Measurements from ENCODE around the gene MYH7B. TPM values are rescaled to one million over a fixed set of nuclear protein-coding genes. Genes with fewer than 3 reads are reported as not detected.

Gene MYH7B
- total RNA-seq, 1 donor from 2014 or later = 1.2 TPM

DNA sequence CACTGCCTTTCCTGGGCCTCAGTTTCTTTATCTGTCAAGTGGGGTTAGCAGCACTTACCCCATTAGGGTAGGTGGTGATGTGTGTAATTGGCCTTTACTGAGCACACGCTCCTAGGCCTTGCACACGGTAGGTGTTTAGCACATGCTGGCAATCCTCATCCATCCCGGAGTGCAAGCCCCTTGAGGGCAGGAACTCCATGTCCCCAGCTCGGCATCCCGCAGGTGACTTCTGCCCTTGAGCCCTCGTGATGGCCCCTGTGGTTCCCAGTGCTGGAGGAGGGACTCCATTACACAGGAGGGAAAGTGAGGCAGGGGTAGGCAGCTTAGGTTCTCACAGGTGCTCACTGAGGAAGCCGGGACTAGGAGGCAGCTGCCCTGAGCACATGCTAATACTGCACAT, 40.0 kb downstream of the MYH7B start:
- TF ChIP-seq, protein P1, sequence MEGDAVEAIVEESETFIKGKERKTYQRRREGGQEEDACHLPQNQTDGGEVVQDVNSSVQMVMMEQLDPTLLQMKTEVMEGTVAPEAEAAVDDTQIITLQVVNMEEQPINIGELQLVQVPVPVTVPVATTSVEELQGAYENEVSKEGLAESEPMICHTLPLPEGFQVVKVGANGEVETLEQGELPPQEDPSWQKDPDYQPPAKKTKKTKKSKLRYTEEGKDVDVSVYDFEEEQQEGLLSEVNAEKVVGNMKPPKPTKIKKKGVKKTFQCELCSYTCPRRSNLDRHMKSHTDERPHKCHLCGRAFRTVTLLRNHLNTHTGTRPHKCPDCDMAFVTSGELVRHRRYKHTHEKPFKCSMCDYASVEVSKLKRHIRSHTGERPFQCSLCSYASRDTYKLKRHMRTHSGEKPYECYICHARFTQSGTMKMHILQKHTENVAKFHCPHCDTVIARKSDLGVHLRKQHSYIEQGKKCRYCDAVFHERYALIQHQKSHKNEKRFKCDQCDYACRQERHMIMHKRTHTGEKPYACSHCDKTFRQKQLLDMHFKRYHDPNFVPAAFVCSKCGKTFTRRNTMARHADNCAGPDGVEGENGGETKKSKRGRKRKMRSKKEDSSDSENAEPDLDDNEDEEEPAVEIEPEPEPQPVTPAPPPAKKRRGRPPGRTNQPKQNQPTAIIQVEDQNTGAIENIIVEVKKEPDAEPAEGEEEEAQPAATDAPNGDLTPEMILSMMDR (IDR thresholded peaks at IDR 0.05; ENCODE audit: unreplicated experiment) = no peak
- Mint-ChIP-seq H3K9me3 (ENCODE audit: low read depth) (no peaks in the 10 kb centered on the region), H3K36me3 (ENCODE audit: insufficient read depth) (peaks cover 34% of the 10 kb centered on the region), H3K27ac (no peak overlapping the region), H3K4me3 (ENCODE audit: low read depth) (no peak overlapping the region), H3K27me3 (no peaks in the 10 kb centered on the region), H3K4me1 (ENCODE audit: low read depth) (no peaks in the 10 kb centered on the region)
- DNase-seq (ENCODE audit: low spot score, unreplicated experiment) = no peak

DNA sequence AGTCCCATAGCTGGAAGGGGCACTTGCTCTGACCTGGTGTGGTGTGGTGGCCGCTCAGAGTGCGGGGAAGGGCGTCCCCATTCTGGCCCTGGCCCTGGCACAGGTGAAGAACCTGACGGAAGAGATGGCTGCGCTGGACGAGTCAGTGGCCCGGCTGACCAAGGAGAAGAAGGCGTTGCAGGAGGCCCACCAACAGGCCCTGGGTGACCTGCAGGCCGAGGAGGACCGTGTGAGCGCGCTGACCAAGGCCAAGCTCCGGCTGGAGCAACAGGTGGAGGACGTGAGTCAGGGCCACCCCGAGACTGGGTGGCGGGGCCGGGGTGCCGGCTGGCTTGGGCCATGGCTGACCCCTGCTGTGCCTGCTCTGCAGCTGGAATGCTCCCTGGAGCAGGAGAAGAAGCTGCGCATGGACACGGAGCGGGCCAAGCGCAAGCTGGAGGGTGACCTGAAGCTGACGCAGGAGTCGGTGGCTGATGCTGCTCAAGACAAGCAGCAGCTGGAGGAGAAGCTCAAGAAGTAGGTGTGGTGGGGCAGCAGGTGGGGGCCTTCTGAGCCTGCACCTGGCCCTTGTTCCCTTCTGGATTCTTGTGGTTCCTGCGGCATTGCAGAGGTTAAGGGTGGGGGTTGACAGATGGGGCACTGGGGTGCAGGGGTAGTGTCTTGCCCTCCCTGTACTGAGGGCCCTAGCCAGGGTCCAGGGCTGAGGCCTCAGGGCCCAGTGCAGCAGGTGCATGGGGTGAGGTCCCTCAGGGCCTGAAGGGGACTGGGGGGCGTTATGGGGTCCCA, 40.8 kb downstream of the MYH7B start:
- TF ChIP-seq, protein P1 (IDR thresholded peaks at IDR 0.05; ENCODE audit: unreplicated experiment) = no peak
- Mint-ChIP-seq H3K4me1 (ENCODE audit: low read depth) (no peaks in the 10 kb centered on the region), H3K4me3 (ENCODE audit: low read depth) (no peak overlapping the region), H3K27ac (peak overlapping the region; percentile 65), H3K27me3 (no peaks in the 10 kb centered on the region), H3K36me3 (ENCODE audit: insufficient read depth) (peaks cover 34% of the 10 kb centered on the region), H3K9me3 (ENCODE audit: low read depth) (no peaks in the 10 kb centered on the region)
- no peak for DNase-seq (ENCODE audit: low spot score, unreplicated experiment)

DNA sequence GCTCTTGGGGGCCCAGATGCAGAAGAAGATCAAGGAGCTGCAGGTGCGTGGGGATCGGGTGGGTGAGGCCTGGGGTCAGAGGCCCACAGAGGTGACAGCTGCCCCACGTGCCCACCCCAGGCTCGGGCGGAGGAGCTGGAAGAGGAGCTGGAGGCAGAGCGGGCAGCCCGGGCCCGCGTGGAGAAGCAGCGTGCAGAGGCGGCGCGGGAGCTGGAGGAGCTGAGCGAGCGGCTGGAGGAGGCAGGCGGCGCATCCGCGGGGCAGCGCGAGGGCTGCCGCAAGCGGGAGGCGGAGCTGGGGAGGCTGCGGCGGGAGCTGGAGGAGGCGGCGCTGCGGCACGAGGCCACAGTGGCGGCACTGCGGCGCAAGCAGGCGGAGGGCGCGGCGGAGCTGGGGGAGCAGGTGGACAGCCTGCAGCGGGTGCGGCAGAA, 41.5 kb downstream of the MYH7B start:
- Mint-ChIP-seq H3K4me3 (ENCODE audit: low read depth) (no peak overlapping the region), H3K4me1 (ENCODE audit: low read depth) (no peaks in the 10 kb centered on the region), H3K36me3 (ENCODE audit: insufficient read depth) (peaks cover 37% of the 10 kb centered on the region), H3K27me3 (no peaks in the 10 kb centered on the region), H3K9me3 (ENCODE audit: low read depth) (no peaks in the 10 kb centered on the region), H3K27ac (peak overlapping the region; percentile 84)
- DNase-seq (ENCODE audit: low spot score, unreplicated experiment) = no peak
- TF ChIP-seq, protein P1 (IDR thresholded peaks at IDR 0.05; ENCODE audit: unreplicated experiment) = no peak

DNA sequence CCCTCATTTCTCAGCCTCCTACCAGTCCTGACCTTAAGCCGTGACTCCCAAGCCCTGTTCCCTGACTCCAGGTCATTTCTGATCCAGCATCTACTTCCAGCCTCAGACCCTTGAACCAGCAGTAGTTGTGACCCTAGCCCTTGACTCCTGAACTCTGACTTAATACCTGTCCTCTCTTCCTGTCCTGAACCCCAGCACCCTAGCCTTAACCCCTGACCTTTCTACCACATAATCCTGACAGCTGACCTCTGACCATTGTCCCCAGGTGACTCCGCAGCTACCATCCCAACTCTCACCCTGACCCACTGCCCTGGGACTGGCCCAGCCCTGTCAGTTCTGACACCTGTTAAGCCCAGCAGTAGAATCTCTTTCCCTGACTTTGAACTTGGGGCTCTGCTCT, 42.1 kb downstream of the MYH7B start:
- Mint-ChIP-seq H3K9me3 (ENCODE audit: low read depth) (no peaks in the 10 kb centered on the region), H3K36me3 (ENCODE audit: insufficient read depth) (peaks cover 40% of the 10 kb centered on the region), H3K4me3 (ENCODE audit: low read depth) (no peak overlapping the region), H3K27ac (peak overlapping the region; percentile 12), H3K27me3 (no peaks in the 10 kb centered on the region), H3K4me1 (ENCODE audit: low read depth) (no peaks in the 10 kb centered on the region)
- TF ChIP-seq, protein P1 (IDR thresholded peaks at IDR 0.05; ENCODE audit: unreplicated experiment) = no peak
- no peak for DNase-seq (ENCODE audit: low spot score, unreplicated experiment)

DNA sequence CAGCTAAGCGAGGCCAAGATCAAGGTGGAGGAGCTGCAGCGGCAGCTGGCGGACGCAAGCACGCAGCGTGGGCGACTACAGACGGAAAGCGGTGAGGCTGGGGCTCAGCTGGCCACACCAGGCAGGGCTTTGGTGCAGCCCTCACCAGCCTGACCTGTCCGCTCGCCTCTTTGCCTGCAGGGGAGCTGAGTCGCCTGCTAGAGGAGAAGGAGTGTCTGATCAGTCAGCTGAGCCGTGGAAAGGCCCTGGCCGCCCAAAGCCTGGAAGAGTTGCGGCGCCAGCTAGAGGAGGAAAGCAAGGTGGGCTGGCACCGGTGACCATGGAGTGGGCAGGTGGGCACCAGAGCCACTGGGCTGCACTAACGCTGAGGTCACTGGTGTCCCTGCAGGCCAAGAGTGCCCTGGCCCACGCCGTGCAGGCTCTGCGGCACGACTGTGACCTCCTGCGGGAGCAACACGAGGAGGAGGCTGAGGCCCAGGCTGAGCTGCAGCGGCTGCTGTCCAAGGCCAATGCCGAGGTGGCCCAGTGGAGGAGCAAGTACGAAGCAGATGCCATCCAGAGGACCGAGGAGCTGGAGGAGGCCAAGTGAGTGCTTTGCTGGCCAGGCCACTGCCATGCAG, 42.8 kb downstream of the MYH7B start:
- Mint-ChIP-seq H3K4me1 (ENCODE audit: low read depth) (no peaks in the 10 kb centered on the region), H3K27me3 (no peaks in the 10 kb centered on the region), H3K4me3 (ENCODE audit: low read depth) (no peak overlapping the region), H3K36me3 (ENCODE audit: insufficient read depth) (peaks cover 40% of the 10 kb centered on the region), H3K9me3 (ENCODE audit: low read depth) (no peaks in the 10 kb centered on the region), H3K27ac (no peak overlapping the region)
- DNase-seq (ENCODE audit: low spot score, unreplicated experiment) = no peak
- TF ChIP-seq, protein P1 (IDR thresholded peaks at IDR 0.05; ENCODE audit: unreplicated experiment) = no peak
